ENCODE measurements around the gene TMEM109. TPM values are rescaled to one million over a fixed set of nuclear protein-coding genes. Genes with fewer than 3 reads are reported as not detected.

TMEM109 gene
- total RNA-seq, 4 donors from 2014 or later, result 90.1 to 148 (median 111) TPM

DNA sequence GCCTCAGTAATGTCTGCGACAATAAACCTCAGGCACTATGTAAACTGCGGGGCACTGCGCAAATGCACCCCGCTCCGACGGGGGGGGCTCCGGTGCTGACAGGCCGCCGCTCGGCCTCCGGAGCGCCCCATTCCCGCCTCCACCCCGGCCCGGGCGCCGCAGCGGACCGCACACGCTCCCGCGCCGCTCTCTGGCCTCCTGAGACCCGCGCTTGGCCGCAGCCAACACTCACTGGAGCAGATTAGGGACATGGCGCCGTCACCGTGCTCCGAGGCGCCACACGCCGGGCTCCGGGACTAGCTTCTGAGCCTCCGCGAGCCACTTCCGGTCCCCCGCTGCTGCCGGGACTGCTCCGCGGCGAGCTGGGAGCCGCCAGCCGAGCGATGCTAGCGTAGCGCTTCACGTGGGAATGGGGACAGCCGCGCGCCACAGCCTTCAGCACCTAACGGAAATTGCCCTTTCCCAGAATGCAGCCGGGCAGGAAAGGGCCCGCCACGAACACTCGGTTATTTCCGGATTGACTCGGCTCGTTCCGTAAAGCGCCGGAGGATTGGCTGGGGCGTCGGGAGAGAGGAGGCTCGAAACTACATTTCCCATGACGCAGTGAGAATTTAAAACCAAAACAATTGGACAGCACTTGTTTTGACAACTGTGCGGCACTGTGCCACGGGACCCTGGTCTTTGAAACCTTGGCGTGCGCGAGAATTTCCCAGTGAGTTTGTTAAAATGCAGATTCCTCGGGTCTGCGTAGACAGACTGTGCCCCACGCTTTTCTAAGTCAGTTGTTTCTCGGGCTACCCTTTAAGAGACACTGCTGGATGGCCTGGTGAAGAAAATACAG lies 7.6 kb upstream of the TMEM109 start, which contains the start of gene PRPF19:
TSS of gene PRPF19 (minus strand) at position 454 of the 841 bp plus-strand sequence. CDS start at position 251, 203 bp downstream.
- TF ChIP-seq, protein P1, sequence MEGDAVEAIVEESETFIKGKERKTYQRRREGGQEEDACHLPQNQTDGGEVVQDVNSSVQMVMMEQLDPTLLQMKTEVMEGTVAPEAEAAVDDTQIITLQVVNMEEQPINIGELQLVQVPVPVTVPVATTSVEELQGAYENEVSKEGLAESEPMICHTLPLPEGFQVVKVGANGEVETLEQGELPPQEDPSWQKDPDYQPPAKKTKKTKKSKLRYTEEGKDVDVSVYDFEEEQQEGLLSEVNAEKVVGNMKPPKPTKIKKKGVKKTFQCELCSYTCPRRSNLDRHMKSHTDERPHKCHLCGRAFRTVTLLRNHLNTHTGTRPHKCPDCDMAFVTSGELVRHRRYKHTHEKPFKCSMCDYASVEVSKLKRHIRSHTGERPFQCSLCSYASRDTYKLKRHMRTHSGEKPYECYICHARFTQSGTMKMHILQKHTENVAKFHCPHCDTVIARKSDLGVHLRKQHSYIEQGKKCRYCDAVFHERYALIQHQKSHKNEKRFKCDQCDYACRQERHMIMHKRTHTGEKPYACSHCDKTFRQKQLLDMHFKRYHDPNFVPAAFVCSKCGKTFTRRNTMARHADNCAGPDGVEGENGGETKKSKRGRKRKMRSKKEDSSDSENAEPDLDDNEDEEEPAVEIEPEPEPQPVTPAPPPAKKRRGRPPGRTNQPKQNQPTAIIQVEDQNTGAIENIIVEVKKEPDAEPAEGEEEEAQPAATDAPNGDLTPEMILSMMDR (IDR thresholded peaks at IDR 0.05; ENCODE audit: low read depth), result no peak

- TF ChIP-seq, protein P1 (IDR thresholded peaks at IDR 0.05; ENCODE audit: low read depth), result no peak
These were observed 5.2 kb upstream of the TMEM109 start for GRCh38 chr11:60908803-60909202.

DNA sequence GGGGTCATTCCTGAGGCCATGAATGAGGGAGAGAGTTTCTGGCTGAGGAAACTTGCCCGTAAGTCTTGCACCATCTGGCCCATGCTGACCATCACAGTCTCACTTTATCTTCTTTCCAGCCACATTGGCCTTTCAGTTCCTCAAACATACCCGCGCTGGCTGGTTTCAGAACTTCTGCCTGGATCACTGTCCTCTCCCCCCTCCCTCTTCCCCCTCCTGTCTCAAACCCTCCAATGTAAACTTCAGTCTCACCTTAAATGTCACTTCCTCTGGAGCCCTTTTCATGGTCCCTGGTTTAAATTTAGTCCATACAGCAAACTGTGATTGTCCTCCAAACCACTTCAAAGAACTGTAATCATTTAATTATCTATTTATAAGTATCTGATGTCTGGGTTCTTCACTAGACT lies 3.7 kb upstream of the TMEM109 start:
- TF ChIP-seq, protein P1 (IDR thresholded peaks at IDR 0.05; ENCODE audit: low read depth), result no peak

DNA sequence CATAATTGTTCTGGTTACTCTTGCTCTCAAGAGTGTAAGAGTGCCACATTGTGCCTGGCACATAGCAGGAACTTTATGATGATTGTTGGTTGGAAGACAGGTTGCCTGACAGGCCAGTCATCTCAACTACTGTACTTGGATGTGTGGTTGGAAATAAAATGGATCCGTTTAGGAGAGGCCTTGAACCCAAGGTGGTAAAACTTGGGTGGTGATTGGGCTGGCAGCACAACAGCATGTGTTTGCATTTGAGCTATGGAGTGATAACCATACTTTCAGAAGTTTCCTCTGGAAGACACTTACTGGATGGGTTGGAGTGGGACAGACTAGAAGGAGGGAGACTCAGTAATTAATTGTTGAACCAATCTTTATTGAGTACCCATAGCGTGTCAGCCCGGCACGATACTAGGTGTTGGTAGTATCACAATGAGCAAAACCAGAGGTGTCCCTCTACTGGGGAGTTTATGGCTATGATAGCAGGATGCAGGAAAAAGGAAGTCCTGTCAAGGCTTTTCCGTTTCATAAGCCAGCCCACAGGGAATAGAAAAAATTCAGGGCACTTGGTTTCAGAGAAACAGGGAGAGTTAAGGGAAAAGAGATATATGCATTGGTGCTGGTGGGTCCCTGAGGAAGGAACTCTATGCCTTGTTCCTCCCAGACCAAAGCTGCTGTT lies 3.1 kb upstream of the TMEM109 start:
- TF ChIP-seq, protein P1 (IDR thresholded peaks at IDR 0.05; ENCODE audit: low read depth), result no peak

DNA sequence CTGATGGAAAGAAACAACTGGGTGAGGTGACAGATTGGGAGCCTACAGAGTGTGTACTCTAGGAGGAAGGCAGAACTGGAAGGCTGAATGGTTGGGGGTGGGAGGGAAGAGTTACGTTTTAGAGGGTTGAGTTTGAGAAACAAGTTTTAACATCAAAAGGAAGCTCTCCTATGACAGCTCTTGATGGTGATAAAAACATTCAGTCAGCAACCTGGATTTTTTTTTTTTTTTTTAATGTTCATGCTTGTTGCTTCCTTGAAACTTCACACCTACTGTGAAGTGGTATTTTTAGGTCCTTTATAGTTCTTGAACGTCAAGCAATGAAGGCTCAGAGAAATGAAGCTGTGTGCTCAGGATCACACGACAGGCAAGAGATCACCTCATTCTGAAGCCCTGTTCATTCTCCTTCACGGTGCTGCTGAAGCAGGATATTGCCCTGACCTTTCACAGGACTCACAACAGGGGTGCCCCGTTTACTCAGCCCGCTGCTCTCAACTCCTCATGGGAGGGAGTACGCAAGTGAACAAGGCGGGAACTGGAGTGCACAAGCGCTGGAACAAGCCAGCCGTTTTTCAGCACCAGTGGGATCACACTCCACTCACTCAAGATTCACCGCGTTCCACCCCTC lies 1.6 kb upstream of the TMEM109 start:
- TF ChIP-seq, protein P1 (IDR thresholded peaks at IDR 0.05; ENCODE audit: low read depth), result no peak

GRCh38 chr11:60912851-60913528 lies 968 bp upstream of the TMEM109 start:
- TF ChIP-seq, protein P1 (IDR thresholded peaks at IDR 0.05; ENCODE audit: low read depth), result no peak

Data from subcutaneous adipose tissue (tissue), 4 donors.